ENCODE results near the gene SCAI.

Gene SCAI

DNA sequence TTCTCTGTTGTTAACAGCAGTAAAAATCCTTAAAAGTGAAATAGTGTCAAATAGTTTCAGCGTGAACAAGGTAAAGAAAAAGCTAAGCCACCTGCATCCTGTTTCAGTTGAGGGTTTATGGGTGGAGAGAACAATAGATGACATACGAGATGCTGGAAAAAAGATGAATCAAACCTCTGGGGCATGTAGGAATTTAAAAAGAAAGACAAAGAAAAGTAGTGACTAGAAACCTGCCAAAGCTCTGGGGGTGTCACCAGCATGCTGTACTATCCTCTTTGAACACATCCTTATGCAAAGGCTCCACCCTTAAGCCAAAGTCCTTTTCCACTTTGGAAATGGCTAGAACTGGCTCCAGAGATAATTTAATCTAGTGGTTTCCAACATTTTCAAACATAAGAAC lies 22.2 kb downstream of the SCAI start:
- TF ChIP-seq FOXP2 (optimal IDR thresholded peaks at IDR 0.05; ENCODE audit: borderline replicate concordance, extremely low read depth, extremely low read length, insufficient read depth), result no peak
- no peak for TF ChIP-seq SIN3A (IDR thresholded peaks at IDR 0.05; ENCODE audit: borderline replicate concordance, insufficient read depth, low read length)
- no peak for TF ChIP-seq POLR2AphosphoS5 (IDR thresholded peaks at IDR 0.05; ENCODE audit: low read depth, low read length)
- TF ChIP-seq, protein P1, sequence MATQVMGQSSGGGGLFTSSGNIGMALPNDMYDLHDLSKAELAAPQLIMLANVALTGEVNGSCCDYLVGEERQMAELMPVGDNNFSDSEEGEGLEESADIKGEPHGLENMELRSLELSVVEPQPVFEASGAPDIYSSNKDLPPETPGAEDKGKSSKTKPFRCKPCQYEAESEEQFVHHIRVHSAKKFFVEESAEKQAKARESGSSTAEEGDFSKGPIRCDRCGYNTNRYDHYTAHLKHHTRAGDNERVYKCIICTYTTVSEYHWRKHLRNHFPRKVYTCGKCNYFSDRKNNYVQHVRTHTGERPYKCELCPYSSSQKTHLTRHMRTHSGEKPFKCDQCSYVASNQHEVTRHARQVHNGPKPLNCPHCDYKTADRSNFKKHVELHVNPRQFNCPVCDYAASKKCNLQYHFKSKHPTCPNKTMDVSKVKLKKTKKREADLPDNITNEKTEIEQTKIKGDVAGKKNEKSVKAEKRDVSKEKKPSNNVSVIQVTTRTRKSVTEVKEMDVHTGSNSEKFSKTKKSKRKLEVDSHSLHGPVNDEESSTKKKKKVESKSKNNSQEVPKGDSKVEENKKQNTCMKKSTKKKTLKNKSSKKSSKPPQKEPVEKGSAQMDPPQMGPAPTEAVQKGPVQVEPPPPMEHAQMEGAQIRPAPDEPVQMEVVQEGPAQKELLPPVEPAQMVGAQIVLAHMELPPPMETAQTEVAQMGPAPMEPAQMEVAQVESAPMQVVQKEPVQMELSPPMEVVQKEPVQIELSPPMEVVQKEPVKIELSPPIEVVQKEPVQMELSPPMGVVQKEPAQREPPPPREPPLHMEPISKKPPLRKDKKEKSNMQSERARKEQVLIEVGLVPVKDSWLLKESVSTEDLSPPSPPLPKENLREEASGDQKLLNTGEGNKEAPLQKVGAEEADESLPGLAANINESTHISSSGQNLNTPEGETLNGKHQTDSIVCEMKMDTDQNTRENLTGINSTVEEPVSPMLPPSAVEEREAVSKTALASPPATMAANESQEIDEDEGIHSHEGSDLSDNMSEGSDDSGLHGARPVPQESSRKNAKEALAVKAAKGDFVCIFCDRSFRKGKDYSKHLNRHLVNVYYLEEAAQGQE (IDR thresholded peaks at IDR 0.05; ENCODE audit: insufficient read depth in 1 of 2, low read depth in 2 of 2, low read length in 2 of 2), result no peak
- TF ChIP-seq TAF1 (IDR thresholded peaks at IDR 0.05; ENCODE audit: borderline replicate concordance, insufficient read depth, low read length), result no peak

DNA sequence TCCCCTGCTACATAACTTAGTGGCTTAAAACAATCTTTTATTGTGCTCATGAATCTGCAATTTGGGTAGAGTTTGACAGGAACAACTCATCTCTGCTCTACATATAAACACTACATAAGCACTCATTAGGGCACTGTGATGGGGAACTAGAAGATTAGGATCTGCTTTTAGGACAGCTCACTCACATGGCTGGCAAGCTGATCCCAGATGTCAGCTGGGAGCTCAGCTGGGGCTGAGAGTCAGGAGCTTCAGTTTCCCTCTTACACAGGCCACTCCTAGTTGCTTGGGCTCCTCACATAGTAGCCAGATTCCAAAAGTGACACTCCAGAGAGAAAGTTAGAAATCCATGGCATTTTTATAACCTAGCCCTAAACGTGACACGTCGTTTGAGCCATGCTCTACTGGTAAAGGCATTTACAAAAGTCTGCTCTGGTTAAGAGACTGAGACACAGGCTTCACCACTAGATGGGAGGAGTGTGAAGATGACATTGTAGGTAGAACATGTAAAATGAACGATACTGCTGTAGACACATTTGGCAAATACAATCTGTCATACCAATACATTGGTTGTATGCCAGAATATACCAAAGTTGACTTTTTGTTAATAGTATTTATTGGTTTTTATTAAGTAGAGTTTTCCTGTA lies 23.6 kb downstream of the SCAI start:
- TF ChIP-seq, protein P1 (IDR thresholded peaks at IDR 0.05; ENCODE audit: insufficient read depth in 1 of 2, low read depth in 2 of 2, low read length in 2 of 2), result no peak
- TF ChIP-seq FOXP2 (optimal IDR thresholded peaks at IDR 0.05; ENCODE audit: borderline replicate concordance, extremely low read depth, extremely low read length, insufficient read depth) (no peak), POLR2AphosphoS5 (IDR thresholded peaks at IDR 0.05; ENCODE audit: low read depth, low read length) (no peak), SIN3A (IDR thresholded peaks at IDR 0.05; ENCODE audit: borderline replicate concordance, insufficient read depth, low read length) (no peak), TAF1 (IDR thresholded peaks at IDR 0.05; ENCODE audit: borderline replicate concordance, insufficient read depth, low read length) (no peak)

DNA sequence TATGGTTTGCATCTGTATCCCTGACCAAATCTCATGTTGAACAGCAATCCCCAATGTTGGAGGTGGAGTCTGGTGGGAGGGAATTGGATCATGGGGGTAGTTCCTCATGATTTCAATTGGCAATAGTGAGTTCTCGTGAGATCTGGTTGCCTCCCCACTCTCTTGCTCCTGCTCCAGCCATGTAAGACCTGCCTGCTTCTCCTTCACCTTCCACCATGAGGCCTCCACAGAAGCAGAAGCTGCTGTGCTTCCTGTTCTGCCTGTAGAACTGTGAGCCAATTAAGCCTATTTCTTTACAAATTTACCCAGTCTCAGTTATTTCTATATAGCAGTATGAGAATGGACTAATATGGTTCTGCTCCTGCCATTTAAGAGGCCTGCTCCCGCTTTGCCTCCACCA lies 32.9 kb downstream of the SCAI start:
- TF ChIP-seq, protein P1 (IDR thresholded peaks at IDR 0.05; ENCODE audit: insufficient read depth in 1 of 2, low read depth in 2 of 2, low read length in 2 of 2), result no peak
- TF ChIP-seq FOXP2 (optimal IDR thresholded peaks at IDR 0.05; ENCODE audit: borderline replicate concordance, extremely low read depth, extremely low read length, insufficient read depth), result no peak

DNA sequence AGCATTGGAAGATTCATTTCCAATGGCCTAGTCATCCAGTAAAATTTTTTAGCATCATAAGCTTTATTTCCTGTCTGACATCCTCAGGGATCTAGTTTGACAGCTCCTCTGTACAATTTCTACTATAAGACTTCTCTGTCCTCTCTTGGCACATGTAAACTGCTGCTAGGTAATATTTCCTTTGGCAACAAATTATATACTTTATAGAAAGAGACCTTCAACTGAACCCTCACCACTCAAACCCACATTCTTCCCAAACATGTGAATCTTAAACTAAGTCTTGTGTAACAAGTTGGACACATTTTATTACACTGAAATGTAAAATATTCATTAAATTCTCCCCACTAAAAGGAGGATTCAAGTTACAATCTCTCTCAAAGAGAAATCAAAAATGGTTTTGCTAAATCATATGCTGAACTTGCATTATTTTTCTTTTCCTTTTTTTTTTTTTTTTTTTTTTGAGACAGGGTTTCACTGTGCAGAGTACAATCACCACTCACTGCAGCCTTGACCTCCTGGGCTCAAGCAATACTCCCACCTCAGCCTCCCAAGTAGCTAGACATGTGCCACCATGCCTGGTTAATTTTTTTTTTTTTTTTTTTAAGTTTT lies 36.9 kb downstream of the SCAI start:
- no peak for TF ChIP-seq FOXP2 (optimal IDR thresholded peaks at IDR 0.05; ENCODE audit: borderline replicate concordance, extremely low read depth, extremely low read length, insufficient read depth)

DNA sequence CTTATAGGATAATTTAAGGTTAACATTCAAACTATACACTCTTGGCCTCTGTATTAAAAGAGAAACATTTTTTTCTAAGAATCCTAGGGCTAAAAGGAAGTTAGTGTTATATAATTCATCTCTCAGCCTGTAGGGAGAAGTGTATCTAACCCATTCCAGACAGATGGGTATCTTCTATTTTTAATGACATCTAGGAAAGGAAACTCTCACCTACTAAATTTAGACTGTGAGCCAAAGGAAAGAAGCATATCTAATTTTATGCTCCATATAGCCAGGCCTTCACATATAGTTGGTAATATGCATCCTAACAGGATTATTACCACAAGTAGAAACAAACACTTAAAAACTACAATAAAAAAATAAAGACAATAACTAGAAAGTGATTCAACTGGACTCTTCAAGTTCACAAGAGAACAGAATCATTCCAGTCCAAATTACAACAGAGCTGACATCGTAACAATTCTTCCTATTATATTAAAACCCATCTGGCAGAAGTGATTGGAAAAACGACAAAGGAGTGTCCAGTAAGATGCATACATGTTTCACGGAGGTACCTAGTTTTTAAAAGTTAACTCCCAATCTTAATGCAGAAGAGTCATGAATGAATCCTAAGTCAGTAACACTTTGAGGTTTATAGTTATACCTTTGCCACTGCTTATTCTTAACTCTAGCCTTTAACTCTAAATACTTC lies 39.4 kb downstream of the SCAI start:
- TF ChIP-seq FOXP2 (optimal IDR thresholded peaks at IDR 0.05; ENCODE audit: borderline replicate concordance, extremely low read depth, extremely low read length, insufficient read depth) (no peak), POLR2AphosphoS5 (IDR thresholded peaks at IDR 0.05; ENCODE audit: low read depth, low read length) (no peak), TAF1 (IDR thresholded peaks at IDR 0.05; ENCODE audit: borderline replicate concordance, insufficient read depth, low read length) (no peak), SIN3A (IDR thresholded peaks at IDR 0.05; ENCODE audit: borderline replicate concordance, insufficient read depth, low read length) (no peak)
- TF ChIP-seq, protein P1 (IDR thresholded peaks at IDR 0.05; ENCODE audit: insufficient read depth in 1 of 2, low read depth in 2 of 2, low read length in 2 of 2), result no peak
